ENCODE data around the gene ESF1.

The ESF1 gene

DNA sequence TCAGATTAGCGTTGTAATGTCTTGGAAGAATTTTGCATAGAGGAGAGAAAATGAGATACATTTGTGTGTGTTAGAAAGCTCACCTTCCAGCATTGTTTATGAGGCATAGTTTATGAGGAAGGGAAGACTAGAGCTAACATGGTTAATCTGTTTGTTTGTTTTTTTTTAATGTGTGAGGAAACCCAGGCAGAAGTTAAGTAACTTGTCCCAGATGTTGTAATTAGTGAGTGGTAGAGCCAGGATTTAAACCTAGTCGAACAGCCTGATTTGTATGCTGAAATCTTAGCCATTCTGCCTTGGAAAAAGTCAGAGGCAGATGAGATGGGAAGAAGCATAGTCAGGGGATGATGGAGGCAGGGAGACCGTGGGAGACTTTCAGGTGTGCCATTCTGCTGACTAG is 29.2 kb upstream of the ESF1 start:
- H3K27me3 ChIP-seq (ENCODE audit: insufficient read depth, low read length): no peaks in the 10 kb centered on the region
- H3K9me3 ChIP-seq (ENCODE audit: insufficient read depth, low read depth, low read length): no peaks in the 10 kb centered on the region
- no peak overlapping the region for H3K4me3 ChIP-seq (ENCODE audit: low read length)
- no peaks in the 10 kb centered on the region for H3K4me1 ChIP-seq (ENCODE audit: insufficient read depth, low read length)
- no peak overlapping the region for H3K27ac ChIP-seq (ENCODE audit: low read depth, low read length)
- no peak overlapping the region for H3K9ac ChIP-seq (ENCODE audit: low read depth, low read length)
- peaks cover 98% of the 10 kb centered on the region for H3K36me3 ChIP-seq (ENCODE audit: insufficient read depth, low read length)
- WGBS: 79% methylated on average over 3 of the region's 3 CpGs

DNA sequence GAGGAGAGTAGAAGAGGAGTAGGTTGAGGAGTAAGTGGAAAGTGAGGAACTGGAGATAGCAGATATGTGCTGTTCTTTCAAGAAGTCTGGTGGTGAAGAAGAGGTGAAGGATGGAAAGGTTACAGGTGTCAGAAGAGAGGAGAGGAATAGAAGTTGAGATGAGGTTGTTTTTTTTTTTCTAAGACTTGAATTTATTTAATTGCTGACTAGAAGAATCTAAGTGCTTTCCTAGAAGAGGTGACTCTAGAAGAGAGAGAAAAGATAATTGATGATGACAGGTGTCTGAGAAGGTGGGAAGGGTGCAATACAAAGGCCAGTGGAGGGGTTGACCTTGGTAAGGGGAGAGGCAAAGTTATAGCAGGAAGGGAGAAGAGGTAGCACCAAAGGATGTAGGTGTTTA is 25.7 kb upstream of the ESF1 start:
- H3K36me3 ChIP-seq (ENCODE audit: insufficient read depth, low read length): peaks cover 94% of the 10 kb centered on the region
- H3K27ac ChIP-seq (ENCODE audit: low read depth, low read length): no peak overlapping the region
- H3K9ac ChIP-seq (ENCODE audit: low read depth, low read length): no peak overlapping the region
- H3K4me3 ChIP-seq (ENCODE audit: low read length): no peak overlapping the region
- H3K27me3 ChIP-seq (ENCODE audit: insufficient read depth, low read length): no peaks in the 10 kb centered on the region
- no peaks in the 10 kb centered on the region for H3K4me1 ChIP-seq (ENCODE audit: insufficient read depth, low read length)
- no peaks in the 10 kb centered on the region for H3K9me3 ChIP-seq (ENCODE audit: insufficient read depth, low read depth, low read length)

DNA sequence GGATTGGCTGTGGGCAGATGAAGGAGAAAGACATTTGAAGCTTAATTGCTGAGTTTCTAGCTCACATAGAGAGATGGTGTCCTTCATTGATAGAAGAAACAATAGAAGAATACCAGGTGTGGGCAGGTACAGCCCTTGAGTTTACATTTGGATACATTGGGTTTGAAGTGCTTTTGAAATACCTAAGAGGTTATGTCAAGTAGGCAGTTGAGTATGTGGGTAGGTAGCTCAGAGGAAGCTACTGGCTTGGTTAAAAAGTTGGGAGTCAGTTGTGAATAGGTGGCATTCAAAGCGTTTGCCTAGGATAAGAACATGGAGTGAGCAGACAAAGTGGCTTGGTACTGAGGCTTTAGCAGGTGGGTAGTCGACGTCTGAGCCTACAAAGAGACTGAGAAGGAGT is 25.1 kb upstream of the ESF1 start:
- Histone ChIP-seq H3K36me3 (ENCODE audit: insufficient read depth, low read length) (peaks cover 94% of the 10 kb centered on the region), H3K4me1 (ENCODE audit: insufficient read depth, low read length) (no peaks in the 10 kb centered on the region), H3K27me3 (ENCODE audit: insufficient read depth, low read length) (no peaks in the 10 kb centered on the region), H3K9ac (ENCODE audit: low read depth, low read length) (no peak overlapping the region), H3K27ac (ENCODE audit: low read depth, low read length) (no peak overlapping the region), H3K4me3 (ENCODE audit: low read length) (no peak overlapping the region), H3K9me3 (ENCODE audit: insufficient read depth, low read depth, low read length) (no peaks in the 10 kb centered on the region)
- WGBS: 94% methylated on average over 3 of the region's 3 CpGs

DNA sequence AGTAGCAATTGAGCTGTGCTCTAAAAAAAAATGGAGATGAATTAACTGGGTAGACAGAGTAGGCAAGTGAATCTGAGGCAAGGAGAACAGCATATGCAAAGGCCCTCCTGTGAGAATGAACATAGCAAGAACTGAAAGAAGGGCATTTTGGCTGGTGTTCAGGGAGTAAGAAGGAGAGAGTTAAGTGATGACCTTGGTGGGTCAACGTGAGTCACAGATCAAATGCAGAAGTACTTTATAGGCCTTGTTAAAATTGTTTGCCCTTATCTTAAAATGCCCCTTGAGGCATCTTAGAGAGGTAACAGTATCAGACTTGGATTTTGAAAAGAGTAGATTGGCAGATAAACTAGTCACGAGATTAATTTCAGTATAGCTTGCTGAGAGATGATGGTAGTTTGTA is 24.7 kb upstream of the ESF1 start:
- no peaks in the 10 kb centered on the region for H3K4me1 ChIP-seq (ENCODE audit: insufficient read depth, low read length)
- no peak overlapping the region for H3K27ac ChIP-seq (ENCODE audit: low read depth, low read length)
- WGBS: 94% methylated on average over 2 of the region's 2 CpGs
- no peak overlapping the region for H3K9ac ChIP-seq (ENCODE audit: low read depth, low read length)
- H3K36me3 ChIP-seq (ENCODE audit: insufficient read depth, low read length): peaks cover 94% of the 10 kb centered on the region
- no peak overlapping the region for H3K4me3 ChIP-seq (ENCODE audit: low read length)
- no peaks in the 10 kb centered on the region for H3K9me3 ChIP-seq (ENCODE audit: insufficient read depth, low read depth, low read length)
- no peaks in the 10 kb centered on the region for H3K27me3 ChIP-seq (ENCODE audit: insufficient read depth, low read length)

DNA sequence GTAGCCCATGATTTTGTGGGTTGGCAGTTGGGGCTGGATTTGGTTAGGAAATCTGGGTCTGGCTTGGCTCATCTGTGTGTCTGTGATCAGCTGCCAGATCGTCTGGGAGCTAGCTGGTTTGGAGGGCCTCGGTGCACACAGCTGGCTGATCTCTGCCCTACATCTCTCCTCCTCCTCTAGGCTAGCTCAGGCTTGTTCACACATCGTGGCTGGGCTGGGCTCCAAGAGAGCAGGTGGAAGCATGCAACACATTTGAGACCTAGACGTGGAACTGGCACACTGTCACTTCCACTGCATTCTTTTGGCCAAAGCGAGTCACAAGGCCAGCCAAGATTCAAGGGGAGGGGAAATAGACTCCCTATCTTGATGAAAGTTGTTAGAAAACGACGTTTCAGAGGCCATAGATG is 16.0 kb upstream of the ESF1 start:
- Histone ChIP-seq H3K4me3 (ENCODE audit: low read length) (no peak overlapping the region), H3K9ac (ENCODE audit: low read depth, low read length) (no peak overlapping the region), H3K4me1 (ENCODE audit: insufficient read depth, low read length) (no peaks in the 10 kb centered on the region), H3K27ac (ENCODE audit: low read depth, low read length) (no peak overlapping the region), H3K9me3 (ENCODE audit: insufficient read depth, low read depth, low read length) (no peaks in the 10 kb centered on the region), H3K27me3 (ENCODE audit: insufficient read depth, low read length) (no peaks in the 10 kb centered on the region), H3K36me3 (ENCODE audit: insufficient read depth, low read length) (peaks cover 97% of the 10 kb centered on the region)
- WGBS: 86% methylated on average over 7 of the region's 7 CpGs

DNA sequence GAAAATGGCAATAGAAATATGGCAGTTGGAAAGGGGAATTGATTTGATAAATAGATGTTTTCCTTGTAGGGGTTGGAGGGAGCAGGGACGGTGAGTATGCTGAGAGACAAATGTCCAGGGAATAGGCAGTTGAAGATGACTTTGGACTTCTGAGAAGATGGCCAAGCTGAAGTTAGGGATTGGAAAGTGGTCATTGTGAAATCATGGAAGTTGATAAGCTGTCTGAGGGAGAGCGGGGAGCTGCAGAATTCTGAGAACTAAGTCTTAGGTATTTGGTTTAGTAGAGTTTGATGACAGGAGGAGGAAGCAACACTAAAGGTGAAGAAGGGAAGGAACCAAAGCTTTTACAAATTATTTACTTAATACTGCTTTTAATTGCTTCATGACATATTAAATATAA is 15.3 kb upstream of the ESF1 start:
- Histone ChIP-seq H3K9me3 (ENCODE audit: insufficient read depth, low read depth, low read length) (no peaks in the 10 kb centered on the region), H3K27me3 (ENCODE audit: insufficient read depth, low read length) (no peaks in the 10 kb centered on the region), H3K4me3 (ENCODE audit: low read length) (no peak overlapping the region), H3K27ac (ENCODE audit: low read depth, low read length) (no peak overlapping the region), H3K36me3 (ENCODE audit: insufficient read depth, low read length) (peaks cover 97% of the 10 kb centered on the region), H3K4me1 (ENCODE audit: insufficient read depth, low read length) (no peaks in the 10 kb centered on the region), H3K9ac (ENCODE audit: low read depth, low read length) (no peak overlapping the region)
- 97% methylated on average over 2 of the region's 2 CpGs for WGBS

DNA sequence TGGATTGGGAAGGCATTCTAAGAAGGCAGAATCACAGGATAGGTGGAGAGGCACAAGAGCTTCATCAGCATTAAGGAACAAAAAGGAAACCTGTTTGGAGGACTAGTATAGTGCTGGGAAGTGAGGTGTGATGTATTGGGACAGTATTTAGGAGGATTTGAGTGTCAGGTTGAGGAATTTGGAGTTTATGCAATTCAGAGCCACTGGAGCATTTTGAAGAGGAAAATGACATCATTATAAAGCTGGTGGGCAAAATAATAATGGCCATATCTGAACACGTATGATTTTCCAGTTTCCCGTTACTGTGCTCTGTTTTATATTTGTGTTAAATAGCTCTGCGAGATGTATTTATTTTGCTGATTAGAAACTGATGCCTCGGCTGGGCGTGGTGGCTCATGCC is 14.3 kb upstream of the ESF1 start:
- Histone ChIP-seq H3K9ac (ENCODE audit: low read depth, low read length) (no peak overlapping the region), H3K4me1 (ENCODE audit: insufficient read depth, low read length) (no peaks in the 10 kb centered on the region), H3K9me3 (ENCODE audit: insufficient read depth, low read depth, low read length) (no peaks in the 10 kb centered on the region), H3K27ac (ENCODE audit: low read depth, low read length) (no peak overlapping the region), H3K4me3 (ENCODE audit: low read length) (no peak overlapping the region), H3K36me3 (ENCODE audit: insufficient read depth, low read length) (peaks cover 96% of the 10 kb centered on the region), H3K27me3 (ENCODE audit: insufficient read depth, low read length) (no peaks in the 10 kb centered on the region)
- 87% methylated on average over 5 of the region's 5 CpGs for WGBS

DNA sequence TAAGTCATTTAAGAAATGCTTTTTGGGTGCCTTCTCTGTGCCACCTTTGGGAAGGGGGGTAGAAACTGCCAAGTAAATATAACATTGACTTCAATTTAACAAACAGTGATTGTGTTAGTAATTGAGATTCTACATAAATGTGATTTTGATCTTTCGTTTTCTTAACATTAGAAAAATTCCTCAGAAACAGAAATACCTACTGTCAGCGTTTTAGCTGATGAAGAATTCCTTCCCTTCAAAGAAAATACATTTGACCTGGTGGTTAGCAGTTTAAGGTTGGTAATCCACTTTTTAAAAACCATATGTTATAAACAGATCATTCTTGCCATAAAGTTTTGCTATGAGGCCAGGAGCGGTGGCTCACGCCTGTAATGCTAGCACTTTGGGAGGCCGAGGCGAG is 9.9 kb upstream of the ESF1 start:
- H3K9me3 ChIP-seq (ENCODE audit: insufficient read depth, low read depth, low read length): no peaks in the 10 kb centered on the region
- H3K36me3 ChIP-seq (ENCODE audit: insufficient read depth, low read length): peaks cover 97% of the 10 kb centered on the region
- no peak overlapping the region for H3K9ac ChIP-seq (ENCODE audit: low read depth, low read length)
- H3K27me3 ChIP-seq (ENCODE audit: insufficient read depth, low read length): no peaks in the 10 kb centered on the region
- no peak overlapping the region for H3K27ac ChIP-seq (ENCODE audit: low read depth, low read length)
- no peak overlapping the region for H3K4me3 ChIP-seq (ENCODE audit: low read length)
- no peaks in the 10 kb centered on the region for H3K4me1 ChIP-seq (ENCODE audit: insufficient read depth, low read length)
- 96% methylated on average over 5 of the region's 6 CpGs for WGBS

DNA sequence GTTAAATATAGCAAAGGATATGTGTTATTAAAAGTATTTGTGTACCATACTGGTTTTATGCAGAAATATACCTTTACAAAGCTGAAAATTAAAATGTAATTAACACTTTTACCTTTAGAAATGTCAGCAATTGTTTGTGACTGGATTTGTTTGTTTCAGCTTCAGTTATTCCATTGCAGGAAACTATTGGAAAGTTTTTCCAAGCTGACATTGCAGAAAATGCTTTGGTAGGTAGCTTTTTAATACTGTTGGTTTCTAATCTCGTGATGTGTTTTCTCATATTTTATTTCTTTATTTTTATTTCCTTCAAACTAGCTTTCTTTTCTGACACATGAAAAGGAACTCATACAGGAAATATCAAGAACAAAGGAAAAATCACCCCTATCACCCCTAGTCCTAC is 8.3 kb upstream of the ESF1 start:
- peaks cover 95% of the 10 kb centered on the region for H3K36me3 ChIP-seq (ENCODE audit: insufficient read depth, low read length)

DNA sequence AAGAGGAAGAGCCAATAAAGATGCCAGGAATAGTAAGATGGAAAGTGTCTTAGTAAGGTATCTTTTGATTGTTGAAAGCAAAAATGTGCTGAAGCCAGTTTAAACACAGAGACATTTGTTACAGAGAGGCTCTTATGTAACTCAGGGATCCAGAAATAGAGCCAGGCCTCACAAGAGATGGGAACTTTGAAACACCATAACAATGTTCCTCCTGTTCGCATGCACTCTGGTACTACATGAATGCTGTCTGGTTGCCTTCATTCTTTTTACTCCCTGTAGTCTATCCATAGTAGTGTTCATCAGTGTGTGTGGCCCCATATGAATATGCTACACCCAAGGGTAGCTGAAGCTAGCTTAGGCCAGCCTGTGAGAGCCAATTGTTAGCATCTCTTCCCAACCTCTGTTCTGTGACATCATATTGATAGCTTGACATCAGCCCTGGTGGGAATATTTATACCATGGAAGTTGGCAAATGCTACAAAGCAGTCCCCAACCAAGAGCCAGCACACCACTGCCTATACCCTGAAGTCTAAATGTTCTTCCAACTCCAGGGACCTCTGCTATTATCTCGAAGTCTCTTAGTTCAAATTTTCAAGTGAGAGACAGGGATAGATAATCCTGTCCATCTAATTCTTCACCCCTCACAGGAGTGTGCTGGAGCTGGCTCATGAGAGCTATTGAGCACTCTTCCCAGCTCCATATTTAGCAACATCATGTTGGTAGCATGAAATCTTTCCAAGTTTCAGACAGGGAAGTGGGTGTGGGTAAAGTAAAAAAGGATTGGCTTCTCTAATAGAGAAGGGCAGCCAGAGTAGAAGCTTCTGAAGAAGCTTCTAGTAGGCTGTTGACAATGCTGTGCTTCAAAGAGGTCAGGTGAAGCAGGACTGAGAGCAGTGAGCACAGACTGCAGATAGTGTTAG is 7.1 kb upstream of the ESF1 start:
- Histone ChIP-seq H3K4me3 (ENCODE audit: low read length) (no peak overlapping the region), H3K9ac (ENCODE audit: low read depth, low read length) (no peak overlapping the region), H3K36me3 (ENCODE audit: insufficient read depth, low read length) (peaks cover 95% of the 10 kb centered on the region), H3K27me3 (ENCODE audit: insufficient read depth, low read length) (no peaks in the 10 kb centered on the region), H3K4me1 (ENCODE audit: insufficient read depth, low read length) (peaks cover under 1% of the 10 kb centered on the region; the same call in 1 of the 2 replicates), H3K9me3 (ENCODE audit: insufficient read depth, low read depth, low read length) (no peaks in the 10 kb centered on the region), H3K27ac (ENCODE audit: low read depth, low read length) (no peak overlapping the region)
- 100% methylated on average over 2 of the region's 2 CpGs for WGBS

More for the DNA sequence above, 8.3 kb upstream of the ESF1 start:
- H3K27me3 ChIP-seq (ENCODE audit: insufficient read depth, low read length): no peaks in the 10 kb centered on the region
- no peaks in the 10 kb centered on the region for H3K4me1 ChIP-seq (ENCODE audit: insufficient read depth, low read length)
- no CpG with 5 or more reads among the region's 1 CpG for WGBS
- no peak overlapping the region for H3K27ac ChIP-seq (ENCODE audit: low read depth, low read length)
- H3K4me3 ChIP-seq (ENCODE audit: low read length): no peak overlapping the region
- H3K9me3 ChIP-seq (ENCODE audit: insufficient read depth, low read depth, low read length): no peaks in the 10 kb centered on the region
- no peak overlapping the region for H3K9ac ChIP-seq (ENCODE audit: low read depth, low read length)

DNA sequence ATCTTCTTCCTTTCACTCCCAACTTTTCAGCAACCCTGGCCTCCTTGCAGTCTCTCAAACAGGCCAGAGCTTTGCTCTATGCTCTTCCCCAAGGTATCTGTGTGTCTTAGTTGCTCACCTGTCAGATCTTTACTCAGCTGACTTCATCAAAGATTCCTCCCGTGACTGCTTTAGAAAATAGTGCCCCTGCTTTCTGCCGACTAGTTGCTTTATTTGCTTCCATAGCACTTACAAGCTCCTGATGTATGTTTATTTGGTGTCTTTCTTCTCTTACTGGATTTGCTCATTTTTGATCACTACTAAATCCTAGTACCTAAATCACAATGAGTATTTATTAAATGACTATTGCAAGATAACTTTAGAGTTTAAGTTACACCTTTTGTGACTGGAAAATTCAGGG is 6.0 kb upstream of the ESF1 start:
- H3K36me3 ChIP-seq (ENCODE audit: insufficient read depth, low read length): peaks cover 90% of the 10 kb centered on the region
- no peak overlapping the region for H3K9ac ChIP-seq (ENCODE audit: low read depth, low read length)
- H3K4me1 ChIP-seq (ENCODE audit: insufficient read depth, low read length): peaks cover 10% of the 10 kb centered on the region; the same call in 1 of the 2 replicates
- 88% methylated on average over 2 of the region's 2 CpGs for WGBS
- H3K9me3 ChIP-seq (ENCODE audit: insufficient read depth, low read depth, low read length): no peaks in the 10 kb centered on the region
- no peak overlapping the region for H3K4me3 ChIP-seq (ENCODE audit: low read length)
- H3K27me3 ChIP-seq (ENCODE audit: insufficient read depth, low read length): no peaks in the 10 kb centered on the region
- no peak overlapping the region for H3K27ac ChIP-seq (ENCODE audit: low read depth, low read length)

Data from HUES64 (cell line).